Breast epithelium (tissue), 3 donors: ENCODE data around the gene TENT5A.

ENCODE experiments used
- CTCF ChIP-seq, 3 donors: fragments of 450-650 bp; IDR thresholded peaks; one replicate each; pipeline ENCODE4 v1.5.1; 2016 to 2017; ENCODE audit warnings: antibody characterized with exemption in 3 of 3, mild to moderate bottlenecking in 3 of 3, moderate library complexity in 3 of 3
- POLR2A ChIP-seq: fragments of 450-650 bp; IDR thresholded peaks from one replicate; pipeline ENCODE4 v1.6.1; 2016; ENCODE audit warnings: antibody characterized with exemption, mild to moderate bottlenecking, moderate library complexity
- POLR2AphosphoS5 ChIP-seq, 3 donors: sonication (generic); formaldehyde crosslinking; IDR thresholded peaks; one replicate each; pipeline ENCODE4 v1.6.1; 2017; ENCODE audit warnings: antibody characterized with exemption in 3 of 3

- TF ChIP-seq CTCF (IDR thresholded peaks at IDR 0.05), result no peak
- TF ChIP-seq POLR2A, result no peak
- no peak for TF ChIP-seq POLR2AphosphoS5 (IDR thresholded peaks at IDR 0.05)
These were observed 45.1 kb upstream of the TENT5A start for GRCh38 chr6:81797591-81797990.
